HG03354 (cell line): ENCODE data around the gene FAM163B.

ENCODE experiments used
- ATAC-seq: cut with Tn5 transposase; IDR thresholded peaks from one replicate; pipeline ENCODE4 v1.9.1; 2021; ENCODE audit warnings: mild to moderate bottlenecking; ENCODE audit not compliant: unreplicated experiment, poor library complexity, severe bottlenecking

Gene FAM163B

DNA sequence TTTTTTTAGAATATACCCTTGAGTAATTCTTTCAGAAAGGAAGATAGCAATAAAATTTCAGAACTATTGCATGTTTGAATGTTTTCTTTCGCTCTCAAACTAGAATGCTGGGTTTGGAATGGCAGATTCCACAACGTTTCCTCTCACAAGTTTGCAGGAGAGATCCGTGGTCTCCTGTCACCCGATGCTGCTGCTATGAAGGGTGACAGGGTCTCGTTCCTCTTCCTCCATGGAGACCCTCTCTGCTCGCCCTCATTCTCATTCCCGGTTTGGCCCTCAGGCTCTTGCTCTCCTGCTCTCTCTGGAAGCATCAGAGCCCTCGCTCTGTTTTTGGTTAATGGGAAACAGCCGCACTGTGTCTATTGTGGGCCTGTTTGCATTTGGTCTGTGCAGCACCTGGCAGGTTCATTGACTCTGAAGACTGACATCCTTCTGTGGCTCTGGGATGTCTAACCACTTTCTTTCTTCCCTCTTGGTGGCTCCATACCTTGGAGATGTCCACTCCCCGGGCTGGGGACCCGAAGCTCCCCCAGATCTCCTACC, 12.6 kb upstream of the FAM163B start:
- no peak for ATAC-seq

DNA sequence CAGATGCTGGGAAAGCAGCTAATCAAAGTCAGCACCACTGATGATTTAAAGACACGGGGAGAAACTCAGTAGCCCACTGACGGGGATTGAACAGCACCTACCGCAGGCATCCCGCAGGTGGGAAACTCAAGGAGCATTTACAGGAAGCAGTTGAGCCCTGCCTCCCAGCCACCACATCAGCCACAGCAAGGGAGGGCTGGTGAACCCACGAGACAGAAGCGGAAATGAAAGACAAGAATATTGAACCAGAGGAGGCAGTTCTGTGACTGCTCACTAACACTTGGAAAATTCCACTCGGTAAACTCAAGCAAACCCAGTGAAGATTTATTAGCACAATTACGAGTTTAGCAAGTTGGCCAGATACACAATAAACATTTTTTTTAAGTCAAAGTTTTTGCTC, 10.6 kb upstream of the FAM163B start:
- no peak for ATAC-seq

DNA sequence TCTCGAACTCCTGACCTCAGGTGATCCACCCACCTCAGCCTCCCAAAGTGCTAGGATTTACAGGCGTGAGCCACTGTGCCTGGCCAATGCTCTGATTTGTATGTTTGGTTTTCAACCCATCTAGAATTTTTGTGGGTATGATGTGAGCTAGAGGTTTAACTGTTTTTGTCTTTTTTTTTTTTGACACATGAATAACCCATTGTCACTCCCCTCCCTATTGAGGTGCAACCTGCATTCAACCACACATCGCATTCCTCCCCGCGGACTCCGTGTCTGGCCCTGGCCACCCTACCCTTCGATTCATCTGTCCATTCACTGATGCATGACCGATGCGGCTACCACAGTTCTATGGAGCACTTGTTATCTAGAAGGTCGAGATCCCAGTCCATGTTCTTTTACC, 9.5 kb upstream of the FAM163B start:
- ATAC-seq = no peak

DNA sequence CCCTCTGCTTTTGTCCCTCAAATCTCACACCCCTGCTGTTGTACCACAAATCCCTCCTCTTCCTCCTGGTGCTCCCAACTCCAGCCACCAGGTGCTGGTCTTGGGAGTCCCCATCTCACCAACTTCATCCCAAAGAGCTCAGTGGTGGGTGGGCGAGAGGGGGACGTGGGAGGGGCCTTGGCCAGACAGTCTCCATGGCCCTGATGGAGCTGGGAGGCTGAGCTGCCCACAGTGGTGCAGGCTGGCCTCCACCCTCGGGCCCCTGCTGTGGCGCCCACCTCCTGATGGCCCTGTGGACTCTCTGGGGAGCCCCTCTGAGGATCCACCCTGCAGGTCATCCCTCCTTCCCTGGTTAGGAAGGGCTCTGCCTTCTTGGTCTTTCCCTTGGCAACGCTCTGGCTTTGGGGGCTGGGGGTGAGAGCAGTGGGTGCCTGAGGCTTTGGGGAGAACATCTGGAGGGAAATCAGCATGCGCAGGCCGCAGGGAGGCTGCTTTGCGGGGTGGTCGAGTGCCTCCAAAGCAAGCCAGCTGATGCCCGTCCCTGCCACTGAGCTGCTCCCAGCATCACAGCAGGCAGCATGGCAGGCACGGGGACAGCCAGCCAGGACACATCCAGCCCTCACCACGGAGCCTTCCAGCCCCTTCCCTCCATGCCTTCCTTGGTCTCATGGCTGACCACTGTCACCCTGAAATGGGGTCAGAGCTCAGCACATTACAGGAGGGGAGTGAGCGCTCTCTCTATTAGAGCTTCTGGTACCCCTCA, 7.6 kb upstream of the FAM163B start:
- no peak for ATAC-seq

DNA sequence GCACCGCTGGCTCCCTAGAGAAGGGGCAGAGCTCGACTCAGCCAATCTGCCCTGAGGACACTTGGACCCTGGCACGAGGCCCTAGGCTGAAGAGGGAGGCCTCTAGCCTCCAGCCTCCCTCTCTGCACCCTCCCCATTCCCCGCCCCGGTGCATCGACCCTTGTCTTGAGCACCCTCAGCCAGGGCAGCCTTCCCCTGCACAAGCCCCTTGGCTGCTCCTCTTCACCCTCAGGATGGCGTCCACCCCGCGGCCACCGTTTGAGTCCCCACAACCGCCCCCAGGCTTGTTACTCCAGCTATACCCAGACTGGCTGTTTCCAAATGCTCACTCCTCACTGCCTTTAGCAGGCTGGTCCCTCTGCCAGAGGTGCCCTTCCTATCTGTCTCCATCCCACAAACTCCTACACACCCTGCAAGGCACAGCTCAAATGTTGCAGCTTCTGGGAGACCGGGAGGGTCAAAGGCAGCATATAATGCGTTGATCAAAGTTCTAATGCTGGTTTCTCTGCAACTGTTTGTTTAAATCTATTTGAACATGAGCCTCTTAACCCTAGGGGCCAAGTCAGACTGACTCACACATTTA, 6.5 kb upstream of the FAM163B start:
- no peak for ATAC-seq

DNA sequence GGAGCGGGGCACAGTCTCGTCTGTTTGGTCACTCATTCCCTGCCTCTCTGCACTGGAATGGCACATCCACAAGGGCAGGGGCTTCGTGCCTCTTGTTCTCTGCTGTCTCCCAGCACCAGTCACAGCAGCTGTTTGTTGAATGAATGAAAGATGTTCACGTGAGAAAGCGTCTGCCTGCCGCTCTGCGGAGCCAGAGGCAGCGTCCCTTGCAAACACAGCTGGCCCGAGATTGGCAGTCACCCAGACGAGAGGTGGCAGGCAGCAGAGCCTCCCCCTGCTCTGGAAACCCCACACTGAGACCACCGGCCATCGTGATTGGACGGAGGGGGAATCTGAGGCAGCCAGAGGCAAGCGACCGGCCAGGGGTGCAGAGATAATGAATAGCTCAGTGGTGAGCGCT, 6.0 kb upstream of the FAM163B start:
- no peak for ATAC-seq

DNA sequence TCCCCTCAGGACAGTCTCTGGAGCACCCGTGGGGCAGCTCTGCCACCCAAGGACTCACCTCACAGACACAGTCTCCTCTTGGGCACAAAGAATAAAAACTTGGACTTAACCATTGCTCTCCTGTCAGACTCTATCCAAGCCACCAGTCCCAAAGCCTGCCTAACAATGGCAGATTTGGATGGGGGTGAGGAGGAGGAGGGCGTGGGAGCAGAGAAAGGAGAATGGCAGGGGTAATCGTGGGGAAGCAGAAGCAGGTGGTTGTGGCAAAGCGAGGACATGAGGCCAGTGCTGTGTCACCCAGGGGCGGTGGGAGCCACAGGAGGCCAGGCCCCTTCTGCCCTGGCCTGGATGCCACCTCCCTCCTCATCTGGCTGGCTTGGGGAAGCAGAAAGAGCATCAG, 5.5 kb upstream of the FAM163B start:
- no peak for ATAC-seq

DNA sequence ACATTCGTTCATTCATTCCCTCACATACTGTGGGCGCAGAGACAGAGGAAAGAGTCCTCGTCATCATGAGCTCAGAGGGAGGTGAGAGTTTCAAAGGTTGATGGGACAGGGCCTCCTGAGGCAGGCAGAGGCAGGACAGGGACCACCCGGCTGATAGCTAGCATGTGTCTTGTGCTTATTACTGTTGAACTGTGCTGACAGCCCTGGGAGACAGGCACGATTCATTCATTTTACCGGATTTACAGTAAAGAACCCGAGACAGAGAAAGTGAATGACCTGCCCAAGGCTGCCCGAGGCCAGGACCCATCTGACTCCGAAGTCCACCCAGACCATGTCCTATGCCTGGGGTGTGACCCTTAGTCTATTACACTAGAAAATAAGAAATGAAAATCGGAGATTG, 4.9 kb upstream of the FAM163B start:
- no peak for ATAC-seq

DNA sequence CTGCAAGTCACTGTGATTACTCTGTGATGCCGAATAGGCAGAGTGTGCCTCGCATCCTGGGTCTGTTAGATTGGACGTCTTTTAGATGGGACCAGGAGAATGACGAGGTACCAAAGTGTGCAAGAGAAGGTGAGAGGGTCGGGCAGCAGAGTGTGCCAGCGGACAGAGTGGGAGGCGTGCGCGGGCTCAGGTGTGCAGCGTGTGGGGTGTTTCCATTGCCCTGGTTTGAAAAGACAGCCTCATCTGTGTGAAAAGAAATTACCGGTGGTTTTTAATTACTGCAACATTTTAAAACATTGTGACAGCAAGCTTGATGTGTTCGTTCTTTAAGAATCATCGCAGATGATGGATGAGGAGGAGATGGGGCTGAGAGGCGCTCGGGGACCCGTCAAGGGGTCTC, 4.2 kb upstream of the FAM163B start:
- ATAC-seq = no peak

DNA sequence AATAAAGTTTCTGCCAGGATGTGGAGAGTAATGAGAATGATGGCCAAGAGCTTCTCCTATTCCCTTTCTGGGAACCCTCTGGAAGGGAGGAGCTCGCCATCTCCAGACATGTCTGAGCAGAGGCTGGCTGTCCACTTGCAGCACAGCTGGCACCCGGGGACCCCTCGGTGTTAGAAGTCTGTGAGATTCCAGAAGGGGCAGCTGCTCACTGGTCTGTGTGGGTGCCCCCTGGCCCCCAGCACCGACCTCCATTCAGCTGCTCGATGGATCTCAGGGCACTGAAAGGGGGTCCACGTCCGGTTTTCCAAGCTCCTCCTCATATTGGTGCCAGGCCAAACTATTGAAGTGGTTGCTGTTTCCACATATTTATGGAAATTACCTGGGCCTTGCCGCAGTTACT, 3.6 kb upstream of the FAM163B start:
- no peak for ATAC-seq

DNA sequence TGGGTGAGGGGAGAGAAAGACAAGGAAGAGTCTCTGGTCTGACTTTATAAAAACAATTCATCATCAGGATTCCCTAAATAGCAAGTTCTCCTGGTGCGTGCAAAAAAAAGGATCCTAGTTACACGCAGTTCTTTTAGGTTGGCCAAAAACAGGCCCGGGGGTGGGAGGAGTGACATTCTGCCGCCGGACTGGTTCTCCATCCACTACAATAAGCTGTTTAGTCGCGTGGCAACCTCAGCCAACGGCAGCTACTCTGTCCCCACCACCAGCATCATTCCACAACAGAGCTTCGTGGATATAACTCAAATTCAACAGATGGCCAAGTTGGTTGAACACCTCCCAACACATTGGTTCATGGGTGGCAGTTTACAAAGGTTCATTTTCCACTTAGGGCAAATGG, 2.9 kb upstream of the FAM163B start:
- ATAC-seq = no peak

DNA sequence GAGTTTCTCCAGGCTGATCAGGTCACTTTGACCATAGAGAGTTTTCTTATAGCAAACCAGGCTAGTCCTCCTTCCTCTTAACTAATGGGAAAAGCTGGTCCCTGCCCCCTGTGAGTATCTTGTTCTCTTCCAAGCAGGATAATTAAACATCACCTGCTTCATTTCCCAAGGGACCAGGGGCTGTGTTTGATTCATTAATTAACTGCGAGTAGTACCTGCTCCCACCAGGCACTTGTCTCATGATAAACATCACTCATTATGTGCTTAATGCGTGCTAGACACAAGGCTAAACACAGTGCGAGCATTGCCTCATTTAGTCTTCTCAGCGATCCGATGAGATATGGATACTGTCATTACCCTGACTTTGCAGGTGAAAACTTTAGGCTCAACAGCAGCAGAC, 1.7 kb upstream of the FAM163B start:
- ATAC-seq = no peak

DNA sequence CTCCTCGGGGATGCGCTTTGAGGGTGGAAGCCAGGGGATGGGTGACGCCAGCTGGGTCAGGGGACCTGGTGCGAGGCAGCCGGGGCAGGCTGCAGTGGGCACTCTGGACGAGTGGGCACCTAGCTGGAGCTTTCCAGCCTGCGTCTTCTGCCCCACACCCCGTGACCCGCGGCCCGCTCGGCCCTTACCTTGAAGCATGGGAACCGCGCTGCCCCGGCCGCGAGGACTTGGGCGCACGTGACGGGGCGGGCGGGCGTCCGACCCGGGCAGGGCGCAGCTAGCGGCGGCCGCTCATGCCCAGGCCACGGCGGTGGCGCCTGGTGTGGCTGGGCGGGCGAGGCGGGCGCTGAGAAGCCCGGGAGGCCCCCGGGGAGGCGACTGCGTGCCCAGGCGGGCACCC, 300 bp downstream of the FAM163B start:
- ATAC-seq = no peak

DNA sequence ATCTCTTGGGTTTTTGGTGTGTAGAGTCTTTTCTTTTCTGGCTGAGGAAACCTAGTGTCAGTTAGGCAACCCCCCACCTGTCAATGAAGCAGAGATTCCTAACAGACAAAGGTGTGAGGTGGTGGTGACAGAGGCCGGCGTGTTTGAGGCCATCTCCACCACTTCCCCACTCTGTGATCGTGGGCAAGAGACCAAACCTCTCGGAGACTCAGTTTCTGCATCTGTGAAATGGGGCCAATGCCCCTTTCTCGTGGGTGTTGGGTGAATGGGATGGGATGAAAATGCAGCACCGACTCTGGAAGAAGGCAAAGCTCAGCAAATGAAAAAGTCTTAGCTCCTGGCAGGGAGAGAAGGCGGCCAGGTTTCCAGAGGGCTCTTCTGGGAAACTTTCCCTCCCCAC, 807 bp downstream of the FAM163B start:
- ATAC-seq = no peak

DNA sequence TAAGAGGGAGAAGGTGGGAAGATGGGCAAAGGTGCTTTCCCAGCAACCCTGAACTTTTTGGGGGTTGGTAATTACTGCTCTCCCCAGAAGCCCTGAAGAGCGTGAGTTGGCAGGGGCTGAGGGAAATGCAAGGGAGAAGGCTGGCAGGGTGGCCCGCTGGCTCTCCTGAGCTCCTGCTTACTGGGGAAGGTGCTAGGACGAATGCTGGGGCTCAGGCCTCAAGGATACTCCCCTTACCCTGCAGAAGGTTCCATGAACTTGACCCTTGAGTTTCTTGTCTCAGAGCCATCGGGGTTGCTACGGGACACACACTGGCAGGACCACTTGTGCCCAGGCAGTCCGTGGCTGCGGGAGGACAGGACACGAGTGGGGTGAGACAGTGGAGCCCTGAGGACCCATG, 1.2 kb downstream of the FAM163B start:
- no peak for ATAC-seq

DNA sequence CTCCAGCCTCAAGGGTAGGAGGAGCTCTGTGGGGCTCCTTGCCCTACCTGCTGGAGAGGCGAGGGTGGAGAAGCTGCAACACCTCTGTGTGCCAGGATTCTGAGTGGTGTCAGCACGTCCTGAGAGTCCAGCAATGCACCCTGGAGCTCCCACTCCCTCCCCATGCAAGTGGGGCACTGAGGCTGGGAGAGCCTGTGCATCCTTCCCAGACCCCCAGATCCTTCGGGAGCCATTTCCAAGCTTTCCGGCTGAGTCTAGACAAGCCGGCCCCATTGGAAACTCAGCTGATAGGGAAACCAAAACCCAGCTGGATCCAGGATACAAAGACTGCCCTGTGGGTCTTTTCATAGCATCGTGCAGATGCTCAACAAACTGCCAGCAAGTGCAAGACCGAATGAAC, 1.8 kb downstream of the FAM163B start:
- ATAC-seq = no peak

DNA sequence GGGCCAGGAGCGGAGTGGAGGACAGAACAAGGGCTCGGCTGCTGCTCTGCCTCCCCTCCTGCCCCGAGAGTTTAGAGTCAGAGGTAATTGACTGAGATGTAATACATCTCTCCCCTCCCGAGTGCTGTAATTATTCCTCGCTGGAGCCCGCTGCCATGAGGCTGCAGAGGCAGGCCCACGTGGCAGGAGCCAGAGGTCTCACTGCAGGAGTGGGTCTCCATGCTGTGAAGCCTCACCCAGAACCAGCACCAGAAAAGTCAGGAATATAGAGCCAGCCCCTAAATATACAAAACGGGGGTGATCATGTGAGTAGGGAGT, 2.5 kb downstream of the FAM163B start:
- no peak for ATAC-seq

DNA sequence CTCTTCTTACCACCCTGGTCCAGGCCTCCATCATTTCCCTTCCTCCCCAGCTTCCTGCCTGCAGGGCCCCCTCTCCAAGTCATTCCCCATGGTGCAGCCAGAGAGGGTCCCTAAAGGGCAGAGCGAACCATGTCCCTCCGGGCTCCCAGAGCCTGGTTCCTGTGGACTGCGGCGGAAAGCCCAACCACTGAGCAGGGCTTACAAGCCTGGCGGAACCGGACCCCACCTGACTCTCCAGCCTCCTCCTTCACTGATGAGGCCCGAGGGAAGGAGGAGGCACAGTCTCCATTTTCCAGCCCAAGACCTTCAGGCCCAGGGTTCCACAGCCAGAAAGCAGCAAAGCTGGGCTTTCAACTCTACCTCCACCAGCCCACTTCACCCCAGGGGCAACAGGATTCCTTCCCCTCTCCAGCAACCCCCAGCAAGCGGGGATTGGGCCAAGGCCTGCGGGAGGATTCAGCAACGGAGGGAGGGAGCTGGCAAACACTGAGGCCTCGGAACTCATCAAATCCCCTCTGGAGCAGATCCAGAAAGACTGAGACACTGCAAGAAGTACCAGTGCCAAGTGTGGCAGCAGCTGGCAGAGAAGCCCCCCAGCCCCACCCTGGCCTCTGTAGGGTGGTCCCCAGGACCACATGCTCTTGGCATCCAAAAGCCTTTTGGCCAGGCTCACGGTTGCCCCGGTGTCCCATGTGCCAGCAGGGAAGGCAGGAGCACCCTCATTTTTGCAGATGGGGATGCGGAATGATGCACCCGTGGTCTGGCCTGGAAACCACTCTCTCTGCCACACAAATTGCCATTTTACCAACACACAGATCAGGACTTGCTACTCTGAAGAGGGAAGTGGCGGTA, 3.1 kb downstream of the FAM163B start:
- ATAC-seq = no peak

DNA sequence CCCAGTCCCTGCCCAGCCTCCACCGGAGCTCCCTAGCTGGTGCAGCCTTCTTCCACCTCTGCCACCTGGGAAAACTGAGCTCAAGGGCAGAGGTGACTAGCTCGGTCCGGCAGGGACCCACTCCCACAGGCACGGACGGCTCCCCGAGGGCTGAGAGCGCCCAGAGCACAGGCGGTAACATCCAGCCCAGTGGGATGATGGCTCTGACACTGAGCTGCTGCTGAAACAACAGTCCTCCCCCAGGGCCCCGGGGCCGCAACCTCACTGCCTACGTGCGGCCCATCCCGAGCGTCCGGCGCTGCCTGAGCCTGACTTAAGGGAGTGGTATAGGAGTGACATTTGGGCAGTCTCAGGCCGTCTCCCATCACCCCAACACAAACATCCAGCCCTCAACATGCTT, 3.7 kb downstream of the FAM163B start:
- ATAC-seq = no peak

DNA sequence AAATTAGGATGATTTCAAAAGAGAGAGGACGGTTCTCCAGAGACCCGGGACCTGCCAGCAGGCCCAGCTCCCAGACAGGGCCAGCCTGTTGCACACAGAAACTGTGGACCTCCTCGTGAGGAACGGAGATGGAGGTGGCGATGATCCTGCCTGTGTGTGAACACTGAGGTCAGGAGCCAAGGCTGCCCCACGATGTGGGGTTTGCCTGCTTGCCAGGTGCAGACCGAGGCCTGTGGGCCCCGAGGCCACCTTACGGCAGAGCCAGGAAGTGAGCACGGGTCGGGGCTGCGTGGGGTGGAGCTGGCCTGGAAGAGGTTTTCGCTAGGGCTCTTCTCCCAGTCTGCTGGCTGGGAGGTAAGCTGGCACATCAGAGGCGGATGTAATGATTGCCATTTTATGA, 4.3 kb downstream of the FAM163B start:
- ATAC-seq = no peak

DNA sequence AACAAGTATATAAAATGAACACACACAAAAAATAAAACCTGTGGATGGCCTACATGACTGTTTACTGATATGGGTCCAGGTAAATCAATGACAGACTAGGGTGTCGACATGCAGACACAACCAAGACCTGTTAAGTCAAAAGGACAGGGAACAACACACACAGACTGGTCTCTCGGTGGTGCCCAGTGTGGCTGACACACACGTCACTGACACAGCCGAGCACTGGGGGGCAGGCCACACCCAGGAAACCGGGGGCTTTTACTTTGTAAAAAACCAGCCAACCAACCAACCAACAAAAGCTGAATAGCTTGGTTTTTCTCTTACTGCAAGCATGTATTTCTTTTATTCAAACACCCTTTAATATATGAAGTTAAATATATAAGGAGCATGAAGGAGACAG, 5.0 kb downstream of the FAM163B start:
- ATAC-seq = no peak
